A549 (cell line): ENCODE data around the gene TBC1D10B. TPM values are rescaled to one million over a fixed set of nuclear protein-coding genes. Genes with fewer than 3 reads are reported as not detected.

Experiments
- ATAC-seq, 2 experiments: fragments of 200-7000 bp in 1 of 2; fragments of >200 bp in 1 of 2; cut with Nextera tagmentation in 1 of 2; cut with Tn5 transposase in 1 of 2; 3 replicates each; pipeline versions ENCODE4 v1.8.0 to v1.9.1; 2018 to 2020; ENCODE audit warnings: mild to moderate bottlenecking in 1 of 2, moderate library complexity in 1 of 2
- CTCF ChIA-PET: fragments of 300-600 bp; sonication (Branson Sonifier 250); formaldehyde crosslinking; extraction: SDS; loops from one replicate; lab custom pipeline; 2021; ENCODE audit warnings: antibody characterized with exemption, inconsistent platforms; lab: Yijun Ruan, JAX
- POLR2A ChIA-PET: fragments of 350-600 bp; formaldehyde crosslinking; extraction: SDS; loops from one replicate; lab custom pipeline; 2021; ENCODE audit warnings: antibody characterized with exemption, inconsistent platforms; lab: Yijun Ruan, JAX
- DNase-seq, 2 experiments: peaks; one replicate each; pipeline versions ENCODE4 v3.0.0 to v3.0.0-alpha.2; 2011 to 2016; ENCODE audit warnings: low read depth in 1 of 2, low spot score in 1 of 2
- FAIRE-seq: peaks from 2 replicates; lab custom pipeline; 2011; peaks lifted over from hg19 to GRCh38; lab: Jason Lieb, UNC
- H3K27ac ChIP-seq, 2 experiments: fragments of >200 bp; sonication (Bioruptor Twin); formaldehyde crosslinking; 3 replicates each; pipeline ENCODE4 v1.5.1; 2016 to 2017
- H3K4me1 ChIP-seq: fragments of >200 bp; sonication (Bioruptor Twin); formaldehyde crosslinking; 3 replicates; pipeline ENCODE4 v1.6.1; 2016
- H3K4me2 ChIP-seq: fragments of >200 bp; sonication (Bioruptor Twin); formaldehyde crosslinking; 3 replicates; pipeline ENCODE4 v1.6.1; 2016
- H3K4me3 ChIP-seq: fragments of >200 bp; sonication (Bioruptor Twin); formaldehyde crosslinking; 3 replicates; pipeline ENCODE4 v1.5.1; 2016
- H3K9me3 ChIP-seq: fragments of >200 bp; sonication (Bioruptor Twin); formaldehyde crosslinking; 3 replicates; pipeline ENCODE4 v1.6.1; 2016
- BCL3 ChIP-seq: fragments of >200 bp; sonication (Bioruptor Twin); formaldehyde crosslinking; IDR thresholded peaks from 3 replicates; pipeline ENCODE4 v1.6.1; 2016
- BHLHE40 ChIP-seq: IDR thresholded peaks from 2 replicates; pipeline ENCODE4 v1.6.1; 2012; ENCODE audit warnings: low read depth, low read length, inconsistent platforms
- CBX2 ChIP-seq: fragments of 200-600 bp; sonication (generic); IDR thresholded peaks from 2 replicates; pipeline ENCODE4 v1.6.1; 2016; ENCODE audit warnings: low read depth, mild to moderate bottlenecking, borderline replicate concordance
- CHD2 ChIP-seq: fragments of 150-350 bp; IDR thresholded peaks from 2 replicates; pipeline ENCODE4 v1.6.1; 2014; ENCODE audit warnings: low read length; ENCODE audit not compliant: partially characterized antibody
- ELK1 ChIP-seq: fragments of 150-350 bp; IDR thresholded peaks from 2 replicates; pipeline ENCODE4 v1.6.1; 2014; ENCODE audit warnings: low read depth, mild to moderate bottlenecking, low read length
- EP300 ChIP-seq, 2 experiments: fragments of >200 bp; sonication (Bioruptor Twin); formaldehyde crosslinking; IDR thresholded peaks; 2 replicates in 1 of 2; 3 replicates in 1 of 2; pipeline ENCODE4 v1.6.1; 2016 to 2017
- FOSB ChIP-seq: fragments of 250-450 bp; sonication (Bioruptor Pico); IDR thresholded peaks from 2 replicates; pipeline ENCODE4 v1.5.0; 2020; ENCODE audit warnings: mild to moderate bottlenecking, moderate library complexity
- HDAC2 ChIP-seq: fragments of 200-600 bp; sonication (generic); IDR thresholded peaks from 2 replicates; pipeline ENCODE4 v1.6.1; 2016
- HMGXB4 ChIP-seq: fragments of 250-450 bp; sonication (Bioruptor Pico); IDR thresholded peaks from 2 replicates; pipeline ENCODE4 v1.5.0; 2021; ENCODE audit warnings: mild to moderate bottlenecking, moderate library complexity, borderline replicate concordance
- HOXA7 ChIP-seq: fragments of 250-450 bp; sonication (Bioruptor Pico); IDR thresholded peaks from 2 replicates; pipeline ENCODE4 v1.5.0; 2020; ENCODE audit warnings: mild to moderate bottlenecking, moderate library complexity
- HOXB13 ChIP-seq: fragments of 250-450 bp; sonication (Bioruptor Pico); IDR thresholded peaks from 2 replicates; pipeline ENCODE4 v1.5.0; 2020; ENCODE audit warnings: low read depth, mild to moderate bottlenecking, moderate library complexity
- HOXB5 ChIP-seq: fragments of 250-450 bp; sonication (Bioruptor Pico); IDR thresholded peaks from 2 replicates; pipeline ENCODE4 v1.5.0; 2020; ENCODE audit warnings: mild to moderate bottlenecking, moderate library complexity
- JUN ChIP-seq, 2 experiments: fragments of >200 bp; sonication (Bioruptor Twin); formaldehyde crosslinking; IDR thresholded peaks; 2 replicates in 1 of 2; 3 replicates in 1 of 2; pipeline ENCODE4 v1.6.1; 2016 to 2017
- JUNB ChIP-seq: fragments of >200 bp; sonication (Bioruptor Twin); formaldehyde crosslinking; IDR thresholded peaks from 2 replicates; pipeline ENCODE4 v1.6.1; 2016
- KDM1A ChIP-seq: fragments of 200-600 bp; sonication (generic); IDR thresholded peaks from 2 replicates; pipeline ENCODE4 v1.6.1; 2016; ENCODE audit warnings: low read depth, mild to moderate bottlenecking
- MAFK ChIP-seq: fragments of 450-650 bp; IDR thresholded peaks from 2 replicates; pipeline ENCODE4 v1.6.1; 2014; ENCODE audit not compliant: partially characterized antibody
- MAZ ChIP-seq: fragments of 150-350 bp; IDR thresholded peaks from 2 replicates; pipeline ENCODE4 v1.6.1; 2014; ENCODE audit warnings: antibody characterized with exemption, low read depth, low read length, borderline replicate concordance
- NFE2L2 ChIP-seq: fragments of 150-350 bp; conservative IDR thresholded peaks from 2 replicates; pipeline ENCODE4 v1.6.1; 2014; ENCODE audit warnings: low read length
- NR3C1 ChIP-seq: fragments of >200 bp; sonication (Bioruptor Twin); formaldehyde crosslinking; IDR thresholded peaks from 3 replicates; pipeline ENCODE4 v1.6.1; 2017
- PHF8 ChIP-seq: fragments of 200-600 bp; sonication (generic); IDR thresholded peaks from 2 replicates; pipeline ENCODE4 v1.6.1; 2016; ENCODE audit warnings: low read depth, mild to moderate bottlenecking, antibody characterized with exemption, moderate library complexity, borderline replicate concordance
- POLR2AphosphoS2 ChIP-seq: conservative IDR thresholded peaks from 2 replicates; pipeline ENCODE4 v1.6.1; 2012; ENCODE audit warnings: low read length, improper control_type of control experiment, inconsistent platforms
- RAD21 ChIP-seq, 2 experiments: fragments of >200 bp in 1 of 2; sonication (Bioruptor Twin) in 1 of 2; formaldehyde crosslinking in 1 of 2; IDR thresholded peaks in 1 of 2; conservative IDR thresholded peaks in 1 of 2; 2 replicates in 1 of 2; 3 replicates in 1 of 2; pipeline ENCODE4 v1.6.1; 2012 to 2018; ENCODE audit warnings: inconsistent platforms in 1 of 2
- RCOR1 ChIP-seq: fragments of 150-350 bp; IDR thresholded peaks from 2 replicates; pipeline ENCODE4 v1.6.1; 2014; ENCODE audit warnings: antibody characterized with exemption, low read length, low read depth
- RNF2 ChIP-seq: fragments of 200-600 bp; sonication (generic); IDR thresholded peaks from 2 replicates; pipeline ENCODE4 v1.6.1; 2016; ENCODE audit warnings: low read depth, mild to moderate bottlenecking, antibody characterized with exemption, moderate library complexity, borderline replicate concordance
- SREBF2 ChIP-seq: fragments of 450-650 bp; IDR thresholded peaks from 2 replicates; pipeline ENCODE4 v1.6.1; 2014; ENCODE audit warnings: mild to moderate bottlenecking, moderate library complexity
- TFCP2L1 ChIP-seq: fragments of 250-450 bp; sonication (Bioruptor Pico); IDR thresholded peaks from 2 replicates; pipeline ENCODE4 v1.5.0; 2021; ENCODE audit warnings: mild to moderate bottlenecking
- TP53 ChIP-seq: fragments of 250-450 bp; sonication (Bioruptor Pico); IDR thresholded peaks from 2 replicates; pipeline ENCODE4 v1.5.0; 2021; ENCODE audit warnings: mild to moderate bottlenecking, moderate library complexity
- USF2 ChIP-seq: fragments of 450-650 bp; IDR thresholded peaks from 2 replicates; pipeline ENCODE4 v1.6.1; 2014; ENCODE audit warnings: antibody characterized with exemption
- WGBS: methylation state at CpG from one replicate; pipeline ENCODE4 v1.1.6; 2017; ENCODE audit errors: missing lambda C conversion rate; 5-methylcytosine and 5-hydroxymethylcytosine counted together
- polyA plus RNA-seq, 4 experiments: library from polyadenylated mRNA; depleted of rRNA in 3 of 4; stranded (reverse); fragments of >200 nt; fragmentation: RNase III in 1 of 4; extraction: RNeasy Plus Mini Kit Qiagen cat#74134 plus additional on column Dnase treatment in 1 of 4; gene quantifications; 2 replicates in 3 of 4; 3 replicates in 1 of 4; pipeline ENCODE4 v1.2.3, GENCODE V29; 2011 to 2017

The TBC1D10B gene
- polyA plus RNA-seq, 2 of the 4 experiments (the other 2 are of a cell fraction): 10.9 to 23.2 TPM

GRCh38 chr16:30395155-30395991 lies 25.1 kb upstream of the TBC1D10B start, which contains the start of gene ZNF48 (continued):
- TF ChIP-seq RAD21 (conservative IDR thresholded peaks at IDR 0.05 in 1 of 2, IDR thresholded peaks at IDR 0.05 in 1 of 2): peak; percentile 4 to 36; a peak in 2 of 5 replicates
- no peak for TF ChIP-seq ELK1
- no peak for TF ChIP-seq SREBF2
- TF ChIP-seq PHF8: peak; percentile 21
- no peak for TF ChIP-seq KDM1A
- TF ChIP-seq HDAC2: no peak
- no peak for TF ChIP-seq MAZ
- TF ChIP-seq TFCP2L1 (CRISPR knock-in tag): no peak
- no peak for TF ChIP-seq HOXB13 (CRISPR knock-in tag)
- TF ChIP-seq JUNB: no peak
- no peak for TF ChIP-seq NFE2L2
- TF ChIP-seq NR3C1: no peak
- peak; percentile 73 for TF ChIP-seq BCL3
- no peak for TF ChIP-seq MAFK
- no peak for TF ChIP-seq HOXA7 (CRISPR knock-in tag)
- no peak for TF ChIP-seq BHLHE40
- peak; percentile 75 to 92; a peak in 4 of 5 replicates for TF ChIP-seq JUN (IDR thresholded peaks at IDR 0.05)

- ATAC-seq (peak; percentile 15 to 39; a peak in 3 of 6 replicates), FAIRE-seq (no peak), DNase-seq (no peak)
- peaks cover 12% of the 10 kb centered on the region for H3K4me1 ChIP-seq
- POLR2A ChIA-PET: interaction anchor here (0.5 to 1.7 kb wide), 9 partner anchors 9 to 256 kb away, joined by 3 to 13 read pairs (median 4); partner anchors contain the start of genes SEPTIN1, TBC1D10B and ZNF771
- peak overlapping the region; percentile 86 for H3K4me3 ChIP-seq
- H3K4me2 ChIP-seq: peak overlapping the region; percentile 97
- H3K27ac ChIP-seq: peak overlapping the region; percentile 95 to 98
- no peaks in the 10 kb centered on the region for H3K9me3 ChIP-seq
- TF ChIP-seq RNF2 (no peak), PHF8 (0 out of 2 replicates have a peak, but pooled peaks have one; percentile 64)
- CTCF ChIA-PET: interaction anchor here (0.6 to 11.5 kb wide), 12 partner anchors 13 to 36 kb away, joined by 3 to 149 read pairs (median 4); partner anchors contain the start of genes DCTPP1, SEPTIN1 and ZNF771
- 50% methylated on average over 18 of the region's 31 CpGs for WGBS
Observed at GRCh38 chr16:30394592-30395154, 24.4 kb upstream of the TBC1D10B start.

- WGBS: 54% methylated on average over 2 of the region's 2 CpGs
- H3K27ac ChIP-seq: no peak overlapping the region
- H3K4me2 ChIP-seq: no peak overlapping the region
- DNase-seq: no peak
- no peaks in the 10 kb centered on the region for H3K9me3 ChIP-seq
- no peak overlapping the region for H3K4me3 ChIP-seq
- no peak for FAIRE-seq
- TF ChIP-seq JUNB (no peak), TP53 (no peak), CBX2 (no peak), KDM1A (no peak), USF2 (no peak), RCOR1 (no peak), HMGXB4 (CRISPR knock-in tag) (no peak), EP300 (IDR thresholded peaks at IDR 0.05) (no peak), MAFK (no peak), HOXB5 (CRISPR knock-in tag) (no peak), CHD2 (no peak), POLR2AphosphoS2 (no peak), HOXB13 (CRISPR knock-in tag) (no peak), FOSB (CRISPR knock-in tag) (no peak)
- peaks cover 5% of the 10 kb centered on the region; the same call in 1 of the 3 replicates for H3K4me1 ChIP-seq
- POLR2A ChIA-PET: interaction anchor here (1.1 to 1.2 kb wide), 2 partner anchors 12 to 34 kb away, joined by 4 read pairs; partner anchors contain the start of gene ZNF48
- CTCF ChIA-PET: interaction anchor here (1.0 to 6.1 kb wide), 4 partner anchors 25 to 245 kb away, joined by 3 to 26 read pairs (median 4); partner anchors contain the start of gene DCTPP1
- no peak for ATAC-seq
Observed at GRCh38 chr16:30383521-30383920, 13.2 kb upstream of the TBC1D10B start.
